Heart right ventricle (tissue), 16 donors: ENCODE measurements around the gene MT3. TPM values are rescaled to one million over a fixed set of nuclear protein-coding genes. Genes with fewer than 3 reads are reported as not detected.
A peak's percentile ranks its signal among the peaks of the same experiment; 100 is the strongest.

ENCODE experiments used
- ATAC-seq, 8 donors: fragments of 200-7000 bp; cut with Tn5 transposase; one replicate each; pipeline ENCODE4 v1.9.1; 2020; ENCODE audit warnings: mild to moderate bottlenecking in 8 of 8, moderate library complexity in 8 of 8, moderate number of reproducible peaks in 1 of 8
- DNase-seq, 2 donors: peaks; one replicate each; pipeline ENCODE4 v3.0.0-alpha.2; 2020
- H3K27ac ChIP-seq, 10 donors: fragments of 200-600 bp; sonication (generic) in 2 of 10; one replicate each; pipeline versions ENCODE4 v1.5.0 to v1.8.0; 2020 to 2022; ENCODE audit warnings: mild to moderate bottlenecking in 3 of 10
- H3K27me3 ChIP-seq, 7 donors: fragments of 200-600 bp; one replicate each; pipeline ENCODE4 v1.8.0; 2021 to 2022; ENCODE audit warnings: mild to moderate bottlenecking in 2 of 7
- H3K36me3 ChIP-seq, 9 donors: fragments of 200-600 bp; sonication (generic) in 1 of 9; one replicate each; pipeline versions ENCODE4 v1.5.0 to v1.8.0; 2020 to 2022; ENCODE audit warnings: mild to moderate bottlenecking in 2 of 9
- H3K4me1 ChIP-seq, 9 donors: fragments of 200-600 bp; sonication (generic) in 1 of 9; one replicate each; pipeline versions ENCODE4 v1.5.0 to v1.8.0; 2020 to 2022; ENCODE audit warnings: mild to moderate bottlenecking in 4 of 9
- H3K4me3 ChIP-seq, 10 donors: fragments of 200-600 bp; sonication (generic) in 2 of 10; one replicate each; pipeline versions ENCODE4 v1.5.0 to v1.8.0; 2020 to 2022; ENCODE audit warnings: mild to moderate bottlenecking in 7 of 10, moderate library complexity in 2 of 10
- H3K9me3 ChIP-seq, 11 donors: fragments of 200-600 bp in 10 of 11; sonication (generic) in 2 of 11; one replicate each; pipeline versions ENCODE4 v1.5.0 to v1.8.0; 2013 to 2022; ENCODE audit warnings: mild to moderate bottlenecking in 2 of 11, control low read depth in 1 of 11, moderate library complexity in 1 of 11
- CTCF ChIP-seq, 9 donors: fragments of 200-600 bp; sonication (generic) in 2 of 9; IDR thresholded peaks; one replicate each; pipeline versions ENCODE4 v1.5.0 to v1.8.0; 2021 to 2022; ENCODE audit warnings: antibody characterized with exemption in 9 of 9, mild to moderate bottlenecking in 5 of 9, moderate library complexity in 1 of 9
- WGBS, 2 donors: extraction: QIAGEN DNeasy Blood & Tissue Kit; methylation state at CpG; one replicate each; pipeline ENCODE4 v1.1.7; 2013; ENCODE audit warnings: inconsistent platforms in 1 of 2; 5-methylcytosine and 5-hydroxymethylcytosine counted together
- intact Hi-C, 10 donors: fragments of 100-400 bp; cut with DNase I; formaldehyde crosslinking; loops; one replicate each; pipeline versions ENCODE4 v1.11.1 to v1.14.2; 2022
- polyA plus RNA-seq, 2 donors: library from polyadenylated mRNA; stranded (reverse); fragments of 200-250 nt; gene quantifications; one replicate each; pipeline ENCODE4 v1.2.3, GENCODE V29; 2013
- total RNA-seq, 10 donors: library from RNA; stranded (reverse); fragmentation: NEBNext Ultra II Directional in 3 of 10; extraction: Animal tissue kit (Norgen Biotek cat#: 25700) in 3 of 10; gene quantifications; one replicate each; pipeline versions ENCODE4 v1.2.1 to v1.2.4, GENCODE V29; 2021 to 2023
- donor health status: Arrhythmogenic right ventricular cardiomyopathy.
- donor health status: ischemic (EF 13 %, LVEDD 7.1; RV severe dilation, severe dysfunction).
- donor health status: healthy with polysubstance abuse.
- donor health status: DM: no; HTN: yes; CAD: no.
- donor health status: DM: no; HTN: no; CAD: no.
- donor health status: ischemic (EF 25% LVEDD 6.9; RV normal size, moderate dysfunction).
- donor health status: ischemic (EF 25% LVEDD 5.7; RV mildly dilated, moderate dysfunction).
- donor health status: healthy.
- donor health status: DM: yes; HTN: yes; CAD: no.
- donor health status: Ischemic cardiomyopathy.
- donor health status: ischemic (EF 35%, LVEDD 5.7; RV mildly dilated, moderate dysfunction).
- donor health status: nonischemic (EF 11% LVEDD 7.7; RV severe dilation, severe dysfunction).
- donor health status: DM: yes; HTN: yes; CAD: no.
- donor health status: PGD.
- donor health status: ischemic (EF 29% LVEDD 5.4; RV normal size, mild dysfunction).
- donor health status: nonischemic (EF 23%, LVEDD 6.1; RV moderate dilation, normal function).

Gene MT3
- total and polyA plus RNA-seq, 12 donors, result 1.9 to 29.8 (median 4.4) TPM

GRCh38 chr16:56634715-56635440 lies 45.5 kb downstream of the MT3 start:
- 16 to 29% methylated on average over 47 of the region's 47 CpGs for WGBS, 2 donors
- peak overlapping the region in 5 of 10 donors; percentile 5 to 30 (median 14) for H3K4me3 ChIP-seq
- DNase-seq (no peak), ATAC-seq (no peak)
- TF ChIP-seq CTCF (IDR thresholded peaks at IDR 0.05), result no peak
- H3K4me1 ChIP-seq, result peaks cover 0 to 36% (median 29%) of the 10 kb centered on the region in 9 donors
- no peaks in the 10 kb centered on the region for H3K36me3 ChIP-seq
- intact Hi-C loops, result no loop called here
- no peaks in the 10 kb centered on the region for H3K9me3 ChIP-seq
- peaks cover 3 to 92% (median 31%) of the 10 kb centered on the region in 7 donors for H3K27me3 ChIP-seq
- no peak overlapping the region for H3K27ac ChIP-seq

GRCh38 chr16:56635441-56635967 lies 46.2 kb downstream of the MT3 start:
- DNase-seq (no peak), ATAC-seq (no peak)
- intact Hi-C loops, result no loop called here
- 10 to 22% methylated on average over 32 to 40 of the region's 40 CpGs for whole genome bisulfite sequencing, 2 donors
- H3K4me1 ChIP-seq, result peaks cover 0 to 36% (median 29%) of the 10 kb centered on the region in 9 donors
- H3K9me3 ChIP-seq, result no peaks in the 10 kb centered on the region
- peak overlapping the region in 5 of 10 donors; percentile 5 to 30 (median 14) for H3K4me3 ChIP-seq
- TF ChIP-seq CTCF (IDR thresholded peaks at IDR 0.05), result no peak
- H3K36me3 ChIP-seq, result no peaks in the 10 kb centered on the region
- peaks cover 3 to 98% (median 31%) of the 10 kb centered on the region in 7 donors for H3K27me3 ChIP-seq
- H3K27ac ChIP-seq, result no peak overlapping the region

GRCh38 chr16:56636616-56637413 lies 47.5 kb downstream of the MT3 start:
- Histone ChIP-seq H3K4me1 (peaks cover 0 to 32% (median 29%) of the 10 kb centered on the region in 9 donors), H3K9me3 (no peaks in the 10 kb centered on the region), H3K4me3 (no peak overlapping the region), H3K27me3 (peaks cover 3 to 100% (median 31%) of the 10 kb centered on the region in 7 donors), H3K36me3 (no peaks in the 10 kb centered on the region), H3K27ac (no peak overlapping the region)
- intact Hi-C loops, result no loop called here
- WGBS, 2 donors, result 49 to 64% methylated on average over 9 of the region's 9 CpGs
- TF ChIP-seq CTCF (IDR thresholded peaks at IDR 0.05), result no peak
- no peak for DNase-seq
- ATAC-seq, result no peak
